Psoas muscle (tissue), 8 donors: ENCODE results near the gene SPTBN1. TPM values are rescaled to one million over a fixed set of nuclear protein-coding genes. Genes with fewer than 3 reads are reported as not detected.
A peak's percentile ranks its signal among the peaks of the same experiment; 100 is the strongest.

ENCODE experiments used
- ATAC-seq, 4 donors: fragments of 200-7000 bp; cut with Tn5 transposase; one replicate each; pipeline ENCODE4 v1.9.1; 2020; ENCODE audit warnings: moderate library complexity in 3 of 4, mild to moderate bottlenecking in 2 of 4
- DNase-seq, 2 donors: peaks; one replicate each; pipeline ENCODE4 v3.0.0-alpha.2; 2020
- H3K27ac ChIP-seq: fragments of 200-600 bp; one replicate; pipeline ENCODE4 v1.8.0; 2022
- H3K27me3 ChIP-seq, 3 donors: fragments of 200-600 bp in 1 of 3; one replicate each; pipeline versions ENCODE4 v1.6.1 to v1.8.0; 2013 to 2022; ENCODE audit warnings: low read length in 2 of 3, mild to moderate bottlenecking in 2 of 3, moderate library complexity in 1 of 3; ENCODE audit not compliant: insufficient read depth in 3 of 3
- H3K36me3 ChIP-seq, 2 donors: fragments of 200-600 bp in 1 of 2; one replicate each; pipeline versions ENCODE4 v1.6.1 to v1.8.0; 2013 to 2022; ENCODE audit warnings: low read depth in 1 of 2, mild to moderate bottlenecking in 1 of 2, moderate library complexity in 1 of 2; ENCODE audit not compliant: insufficient read depth in 1 of 2
- H3K4me1 ChIP-seq: fragments of 200-600 bp; one replicate; pipeline ENCODE4 v1.8.0; 2022
- H3K4me3 ChIP-seq: fragments of 200-600 bp; one replicate; pipeline ENCODE4 v1.8.0; 2022; ENCODE audit warnings: mild to moderate bottlenecking
- H3K9me3 ChIP-seq: fragments of 200-600 bp; one replicate; pipeline ENCODE4 v1.8.0; 2022
- CTCF ChIP-seq: fragments of 200-600 bp; IDR thresholded peaks from one replicate; pipeline ENCODE4 v1.8.0; 2022; ENCODE audit warnings: antibody characterized with exemption
- WGBS, 3 donors: extraction: QIAGEN DNeasy Blood & Tissue Kit; methylation state at CpG; one replicate each; pipeline versions ENCODE4 v1.1.6 to v1.1.7; 2013; 5-methylcytosine and 5-hydroxymethylcytosine counted together
- intact Hi-C, 2 donors: fragments of 100-400 bp; cut with DNase I; formaldehyde crosslinking; loops; one replicate each; pipeline versions ENCODE4 v1.11.0 to v1.14.2; 2022
- polyA plus RNA-seq, 3 donors: library from polyadenylated mRNA; stranded (reverse); fragments of 200-250 nt; gene quantifications; one replicate each; pipeline ENCODE4 v1.2.3, GENCODE V29; 2013
- total RNA-seq, 4 donors: library from RNA; stranded (reverse); fragmentation: NEBNext Ultra II Directional in 2 of 4; extraction: Animal tissue kit (Norgen Biotek cat#: 25700) in 2 of 4; gene quantifications; one replicate each; pipeline versions ENCODE4 v1.2.1 to v1.2.4, GENCODE V29; 2021 to 2023
- donor health status: healthy with polysubstance abuse.
- donor health status: DM: no; HTN: no; CAD: no; lungs with moderate emphysema.
- donor health status: Bipolar disorder and iron deficiency.
- donor health status: healthy.
- donor health status: DM: yes; HTN: yes; CAD: no.
- donor health status: DM: no; HTN: no; CAD: no.
- donor health status: DM: no; HTN: no; CAD: no.
- donor health status: DM: yes; HTN: yes; CAD: no.

The SPTBN1 gene
- total and polyA plus RNA-seq, 7 donors: 22.9 to 180 (median 87.8) TPM

GRCh38 chr2:54628418-54628817, 172.3 kb downstream of the SPTBN1 start:
- Histone ChIP-seq H3K9me3 (no peaks in the 10 kb centered on the region), H3K36me3 (peaks cover 0 to 100% of the 10 kb centered on the region in 2 donors), H3K4me1 (peaks cover 15% of the 10 kb centered on the region), H3K4me3 (no peak overlapping the region), H3K27ac (no peak overlapping the region), H3K27me3 (no peaks in the 10 kb centered on the region)
- DNase-seq (no peak), ATAC-seq (no peak)
- intact Hi-C loops: no loop called here
- WGBS, 3 donors: 92 to 94% (median 93%) methylated on average over 5 of the region's 5 CpGs
- no peak for TF ChIP-seq CTCF

GRCh38 chr2:54628957-54629356, 172.8 kb downstream of the SPTBN1 start:
- 93 to 96% (median 95%) methylated on average over 30 of the region's 30 CpGs for WGBS, 3 donors

GRCh38 chr2:54629390-54629789, 173.3 kb downstream of the SPTBN1 start:
- Histone ChIP-seq H3K27me3 (no peaks in the 10 kb centered on the region), H3K4me3 (no peak overlapping the region), H3K27ac (peak overlapping the region; percentile 59), H3K9me3 (no peaks in the 10 kb centered on the region), H3K36me3 (peaks cover 0 to 99% of the 10 kb centered on the region in 2 donors), H3K4me1 (peaks cover 25% of the 10 kb centered on the region)
- 93 to 97% (median 95%) methylated on average over 20 of the region's 20 CpGs for WGBS, 3 donors
- ATAC-seq (no peak), DNase-seq (no peak)
- intact Hi-C loops: no loop called here
- no peak for TF ChIP-seq CTCF

More at GRCh38 chr2:54628957-54629356, 172.8 kb downstream of the SPTBN1 start:
- ATAC-seq: no peak
- Histone ChIP-seq H3K27ac (no peak overlapping the region), H3K9me3 (no peaks in the 10 kb centered on the region), H3K4me3 (no peak overlapping the region), H3K27me3 (no peaks in the 10 kb centered on the region), H3K4me1 (peaks cover 20% of the 10 kb centered on the region), H3K36me3 (peaks cover 0 to 100% of the 10 kb centered on the region in 2 donors)
- intact Hi-C loops: no loop called here
- DNase-seq: no peak
- no peak for TF ChIP-seq CTCF

- peak; percentile 80 to 86 for DNase-seq
Measured at GRCh38 chr2:54629914-54630857, 174.1 kb downstream of the SPTBN1 start.

More at GRCh38 chr2:54629914-54630857, 174.1 kb downstream of the SPTBN1 start:
- Histone ChIP-seq H3K4me3 (no peak overlapping the region), H3K27me3 (no peaks in the 10 kb centered on the region), H3K9me3 (no peaks in the 10 kb centered on the region), H3K36me3 (peaks cover 0 to 96% of the 10 kb centered on the region in 2 donors), H3K27ac (peak overlapping the region; percentile 59), H3K4me1 (peaks cover 31% of the 10 kb centered on the region)
- WGBS, 3 donors: 49 to 56% (median 50%) methylated on average over 11 of the region's 11 CpGs
- intact Hi-C loops: no loop called here
- TF ChIP-seq CTCF: no peak
- ATAC-seq: peak; percentile 64 to 78 (median 73)
